CD4-positive, alpha-beta T cell (primary cell): Measurements from ENCODE around the gene DOCK2. TPM values are rescaled to one million over a fixed set of nuclear protein-coding genes. Genes with fewer than 3 reads are reported as not detected.
A peak's percentile ranks its signal among the peaks of the same experiment; 100 is the strongest.

Experiments used
- ATAC-seq: fragments of 200-7000 bp; cut with Tn5 transposase; one replicate; pipeline ENCODE4 v1.10.0; 2022; ENCODE audit warnings: mild to moderate bottlenecking; ENCODE audit not compliant: poor library complexity
- CTCF ChIA-PET: fragments of 350-600 bp; sonication (Branson Sonifier 250); formaldehyde crosslinking; loops from one replicate; lab custom pipeline; 2021; ENCODE audit warnings: antibody characterized with exemption, inconsistent platforms; lab: Charles Lee
- POLR2A ChIA-PET: fragments of 350-600 bp; sonication (Branson Sonifier 250); formaldehyde crosslinking; loops from one replicate; lab custom pipeline; 2021; ENCODE audit warnings: antibody characterized with exemption, inconsistent platforms; lab: Charles Lee
- DNase-seq, 14 experiments: peaks; one replicate each; pipeline ENCODE4 v3.0.0-alpha.2; 2013 to 2020; ENCODE audit warnings: mixed read lengths in 2 of 14
- H3K27ac ChIP-seq, 2 donors: one replicate each; pipeline versions ENCODE4 v1.5.1 to v1.7.0; 2013; ENCODE audit warnings: low read length in 2 of 2, low read depth in 1 of 2, mild to moderate bottlenecking in 1 of 2
- H3K27me3 ChIP-seq, 2 experiments: 1 replicate in 1 of 2; 2 replicates in 1 of 2; pipeline versions ENCODE4 v1.6.1 to v1.7.0; 2013; ENCODE audit warnings: low read length in 2 of 2, control low read depth in 1 of 2, mild to moderate bottlenecking in 1 of 2, moderate library complexity in 1 of 2; ENCODE audit not compliant: insufficient read depth in 2 of 2, control insufficient read depth in 1 of 2
- H3K36me3 ChIP-seq: one replicate; pipeline ENCODE4 v1.6.1; 2013; ENCODE audit warnings: low read length, control low read depth; ENCODE audit not compliant: insufficient read depth
- H3K4me1 ChIP-seq: one replicate; pipeline ENCODE4 v1.6.1; 2013; ENCODE audit warnings: low read length, control low read depth; ENCODE audit not compliant: insufficient read depth
- H3K4me3 ChIP-seq: one replicate; pipeline ENCODE4 v1.5.1; 2013; ENCODE audit warnings: mild to moderate bottlenecking, low read length, moderate library complexity
- H3K9me3 ChIP-seq, 2 experiments: 1 replicate in 1 of 2; 2 replicates in 1 of 2; pipeline versions ENCODE4 v1.6.1 to v1.7.0; 2013; ENCODE audit warnings: low read length in 2 of 2, mild to moderate bottlenecking in 2 of 2, control low read depth in 1 of 2, moderate library complexity in 1 of 2; ENCODE audit not compliant: control insufficient read depth in 1 of 2, insufficient read depth in 1 of 2
- H3K27ac Mint-ChIP-seq: one replicate; pipeline ENCODE4 v1.8.0; 2020; ENCODE audit warnings: mixed read lengths
- H3K27me3 Mint-ChIP-seq: one replicate; pipeline ENCODE4 v1.8.0; 2021; ENCODE audit warnings: mixed read lengths
- H3K36me3 Mint-ChIP-seq: one replicate; pipeline ENCODE4 v1.8.0; 2021; ENCODE audit warnings: low read depth, mixed read lengths
- H3K4me1 Mint-ChIP-seq: one replicate; pipeline ENCODE4 v1.8.0; 2021; ENCODE audit warnings: low read depth, mixed read lengths
- H3K4me3 Mint-ChIP-seq: one replicate; pipeline ENCODE4 v1.8.0; 2020; ENCODE audit warnings: mild to moderate bottlenecking, mixed read lengths
- H3K9me3 Mint-ChIP-seq: one replicate; pipeline ENCODE4 v1.8.0; 2020; ENCODE audit warnings: mixed read lengths
- CTCF ChIP-seq: fragments of 200-600 bp; IDR thresholded peaks from one replicate; pipeline ENCODE4 v1.8.0; 2022; ENCODE audit warnings: antibody characterized with exemption, mild to moderate bottlenecking
- intact Hi-C, 2 experiments: fragments of 100-400 bp; cut with DNase I in 1 of 2; cut with micrococcal nuclease in 1 of 2; formaldehyde crosslinking; loops; one replicate each; pipeline versions ENCODE4 v1.15.1 to v1.9.0; 2023 to 2025; cut with DNase I, micrococcal nuclease
- total RNA-seq, 174 experiments: library from RNA in 2 of 174; stranded (reverse) in 2 of 174; gene quantifications; one replicate each; pipeline ENCODE4 v1.2.3 and lab custom pipeline; 2021 to 2026

Gene DOCK2
- total RNA-seq, 2 experiments from 2014 or later, result 220 to 229 TPM

- Histone ChIP-seq H3K27ac (no peak overlapping the region), H3K4me3 (no peak overlapping the region), H3K36me3 (peaks cover 50% of the 10 kb centered on the region), H3K27me3 (no peaks in the 10 kb centered on the region), H3K4me1 (peaks cover 9% of the 10 kb centered on the region), H3K9me3 (peaks cover 0 to 7% of the 10 kb centered on the region in 2 experiments)
- DNase-seq (no peak), ATAC-seq (no peak)
- ChIA-PET CTCF (no interaction called here), POLR2A (no interaction called here)
- intact Hi-C loops, result no loop called here
- Mint-ChIP-seq H3K4me1 (peaks cover 69% of the 10 kb centered on the region), H3K27me3 (no peaks in the 10 kb centered on the region), H3K36me3 (peaks cover 81% of the 10 kb centered on the region), H3K4me3 (no peak overlapping the region), H3K27ac (peak overlapping the region; percentile 44), H3K9me3 (no peaks in the 10 kb centered on the region)
- TF ChIP-seq CTCF, result no peak
Observed at GRCh38 chr5:169666365-169666764, 29.3 kb downstream of the DOCK2 start.

- POLR2A ChIA-PET, result no interaction called here
- DNase-seq (no peak), ATAC-seq (no peak)
- H3K36me3 ChIP-seq, result peaks cover 48% of the 10 kb centered on the region
- no peak overlapping the region for H3K4me3 Mint-ChIP-seq
- H3K4me1 Mint-ChIP-seq, result peaks cover 54% of the 10 kb centered on the region
- CTCF ChIA-PET, result interaction anchor here (0.7 kb wide), 1 partner anchor 21 kb away, joined by 3 read pairs; no protein-coding TSS in a partner anchor
- H3K9me3 Mint-ChIP-seq, result no peaks in the 10 kb centered on the region
- H3K36me3 Mint-ChIP-seq, result peaks cover 81% of the 10 kb centered on the region
- no peak overlapping the region for H3K4me3 ChIP-seq
- TF ChIP-seq CTCF, result no peak
- peaks cover 7% of the 10 kb centered on the region for H3K4me1 ChIP-seq
- no peaks in the 10 kb centered on the region for H3K27me3 ChIP-seq
- H3K27ac ChIP-seq, result no peak overlapping the region
- H3K27ac Mint-ChIP-seq, result no peak overlapping the region
- peaks cover 0 to 6% of the 10 kb centered on the region in 2 experiments for H3K9me3 ChIP-seq
- intact Hi-C loops, result no loop called here
- no peaks in the 10 kb centered on the region for H3K27me3 Mint-ChIP-seq
Observed at GRCh38 chr5:169667896-169668674, 31.0 kb downstream of the DOCK2 start.

GRCh38 chr5:169668732-169669131, 31.7 kb downstream of the DOCK2 start:
- H3K9me3 Mint-ChIP-seq, result no peaks in the 10 kb centered on the region
- intact Hi-C loops, result no loop called here
- peaks cover 50% of the 10 kb centered on the region for H3K4me1 Mint-ChIP-seq
- no peak overlapping the region for H3K4me3 ChIP-seq
- ATAC-seq (no peak), DNase-seq (no peak)
- no peak overlapping the region for H3K27ac Mint-ChIP-seq
- peaks cover 80% of the 10 kb centered on the region for H3K36me3 Mint-ChIP-seq
- POLR2A ChIA-PET, result no interaction called here
- peaks cover under 1% of the 10 kb centered on the region for H3K4me1 ChIP-seq
- no peak overlapping the region for H3K4me3 Mint-ChIP-seq
- H3K27me3 Mint-ChIP-seq, result no peaks in the 10 kb centered on the region
- no peaks in the 10 kb centered on the region for H3K9me3 ChIP-seq
- H3K36me3 ChIP-seq, result peaks cover 51% of the 10 kb centered on the region
- no peaks in the 10 kb centered on the region for H3K27me3 ChIP-seq
- H3K27ac ChIP-seq, result no peak overlapping the region
- CTCF ChIA-PET, result no interaction called here
- no peak for TF ChIP-seq CTCF
